HG03460 (cell line): ENCODE measurements around the gene MBLAC1.

ENCODE experiments used
- ATAC-seq: cut with Tn5 transposase; IDR thresholded peaks from one replicate; pipeline ENCODE4 v1.9.1; 2021; ENCODE audit not compliant: unreplicated experiment

MBLAC1 gene

DNA sequence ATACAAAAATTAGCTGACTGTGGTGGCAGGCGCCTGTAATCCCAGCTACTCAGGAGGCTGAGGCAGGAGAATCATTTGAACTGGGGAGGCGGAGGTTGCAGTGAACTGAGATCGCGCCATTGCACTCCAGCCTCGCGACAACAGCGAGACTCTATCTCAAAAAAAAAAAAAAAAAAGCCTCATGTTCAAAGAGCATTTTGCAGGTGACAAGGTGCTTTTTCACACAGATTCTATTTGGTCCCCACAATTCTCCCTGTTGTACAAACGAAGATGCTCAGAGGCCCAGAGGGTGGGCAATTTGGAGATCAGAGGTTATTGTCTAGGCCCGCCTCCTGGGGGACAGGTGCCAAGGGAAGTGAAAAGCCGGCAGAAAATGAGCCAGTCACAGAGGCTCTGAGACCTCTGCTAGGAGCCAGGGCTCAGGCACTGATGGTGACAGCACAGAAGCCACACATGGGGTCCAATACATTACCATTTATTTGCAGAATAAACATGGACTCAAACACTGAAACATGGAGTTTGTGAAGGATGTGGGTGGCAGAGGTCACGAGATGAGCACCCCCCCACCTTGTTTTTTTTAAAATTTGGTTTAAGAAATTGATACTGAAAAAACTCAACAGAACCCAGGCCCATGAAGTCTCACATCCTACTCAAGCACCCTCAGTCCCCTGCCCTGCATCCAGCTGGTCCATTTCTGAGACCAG, 42.5 kb downstream of the MBLAC1 start:
- no peak for ATAC-seq

- ATAC-seq = no peak
These were observed 43.5 kb downstream of the MBLAC1 start for GRCh38 chr7:100170101-100170897.

GRCh38 chr7:100171087-100171681, 44.4 kb downstream of the MBLAC1 start:
- no peak for ATAC-seq

GRCh38 chr7:100171840-100172239, 45.1 kb downstream of the MBLAC1 start:
- no peak for ATAC-seq

GRCh38 chr7:100173806-100174495, 47.2 kb downstream of the MBLAC1 start:
- no peak for ATAC-seq

DNA sequence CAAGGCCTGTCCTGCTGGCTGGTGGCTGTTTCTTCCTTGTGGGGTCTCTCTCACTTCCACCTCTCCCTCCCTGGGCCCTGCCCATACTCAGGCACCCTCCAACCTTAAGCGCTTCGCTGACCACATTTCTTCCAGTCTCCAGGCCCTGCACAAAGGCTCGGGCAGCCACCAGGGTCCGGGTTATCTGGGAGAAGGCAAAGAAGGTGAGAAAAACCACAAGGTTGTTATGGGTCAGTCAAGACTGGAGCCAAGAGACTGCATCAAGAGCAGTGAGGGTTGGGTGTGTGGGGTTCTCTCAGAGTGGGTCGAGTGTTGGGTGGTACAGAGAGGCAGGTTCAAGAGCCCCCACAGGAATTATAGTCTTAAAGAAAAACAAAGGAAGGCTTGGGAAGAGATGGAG, 47.8 kb downstream of the MBLAC1 start:
- no peak for ATAC-seq

DNA sequence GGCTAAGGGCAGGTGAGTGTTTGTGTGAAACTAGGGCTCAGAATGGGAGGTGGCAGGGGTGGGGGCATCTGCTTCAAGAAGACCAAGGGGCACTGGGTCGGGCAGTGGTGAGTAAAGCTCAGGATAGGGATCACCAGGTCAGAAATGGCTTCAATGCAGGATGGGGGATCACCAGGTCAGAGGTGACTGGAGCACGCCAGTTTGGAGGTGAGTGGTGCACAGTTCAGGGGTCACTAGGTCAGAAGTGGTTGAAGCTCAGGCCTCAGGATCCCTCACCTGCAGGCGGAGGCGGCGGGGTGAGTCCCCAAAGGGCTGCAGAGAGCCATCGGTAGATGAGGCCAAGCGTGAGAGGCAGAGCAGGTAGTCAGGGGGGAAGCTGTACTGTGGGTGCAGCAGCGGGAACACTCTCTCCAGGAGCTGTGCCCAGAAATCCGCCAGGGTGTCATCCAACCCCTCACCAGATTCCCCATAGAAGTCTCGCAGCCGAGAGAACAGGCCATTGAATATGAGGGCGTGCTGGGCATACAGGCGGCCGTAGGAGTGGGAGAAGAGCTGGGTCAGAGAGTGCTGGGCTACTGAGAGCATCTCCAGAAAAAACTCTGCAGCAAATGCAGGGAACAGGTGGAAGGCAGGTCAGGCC, 48.6 kb downstream of the MBLAC1 start:
- ATAC-seq = no peak

DNA sequence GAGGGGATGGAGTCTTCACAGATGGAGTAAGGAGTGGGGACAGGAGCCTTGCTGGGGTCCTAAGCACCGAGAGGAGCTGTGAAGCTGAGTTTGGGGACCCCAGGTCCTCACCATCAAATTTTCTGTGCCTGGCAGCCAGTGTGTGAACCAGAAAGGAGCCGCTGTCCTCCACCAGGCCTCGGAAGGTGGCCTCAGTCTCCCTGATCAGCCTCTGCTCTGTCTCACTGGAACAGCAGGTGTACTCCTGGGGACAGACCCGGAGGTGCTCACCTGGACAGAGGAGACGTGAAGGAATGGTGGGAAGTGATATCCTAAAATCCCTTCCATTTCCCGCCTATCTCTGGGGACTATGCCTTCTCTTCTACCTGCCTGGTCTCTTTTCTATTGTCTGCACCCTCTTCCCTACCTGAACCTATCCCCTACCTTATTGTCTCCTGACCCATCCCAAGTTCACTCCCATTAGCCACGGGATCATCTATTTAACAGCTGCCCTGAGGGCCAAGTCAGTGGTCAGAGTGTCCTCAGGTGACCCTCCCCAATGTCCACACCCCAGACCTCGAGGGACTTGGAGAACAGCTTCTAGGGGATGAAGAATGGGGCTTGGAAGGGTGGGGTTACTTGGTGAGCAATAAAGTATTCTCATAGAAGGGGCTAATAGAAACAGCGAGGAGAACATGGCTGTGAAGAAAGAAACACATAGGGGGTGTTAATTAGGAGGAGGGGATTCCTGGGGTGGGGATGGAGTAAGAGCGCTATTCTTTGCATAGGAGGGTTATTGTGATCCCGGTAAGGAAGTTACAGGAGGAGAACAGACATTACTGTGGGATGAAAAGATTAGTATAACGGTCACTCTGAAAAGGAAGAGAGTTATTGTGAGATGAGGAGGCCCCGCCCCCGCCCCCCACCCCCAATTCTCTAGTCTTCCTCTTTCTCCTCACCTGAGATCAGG, 49.6 kb downstream of the MBLAC1 start:
- no peak for ATAC-seq

GRCh38 chr7:100177045-100178001, 50.6 kb downstream of the MBLAC1 start, which contains the start of the genes GPC2 and STAG3:
TSS of gene GPC2 (minus strand) at chr7:100177381. CDS start at chr7:100177199, 182 bp downstream.
TSS of gene STAG3 (plus strand) at chr7:100177918. CDS start at chr7:100180557, 2,639 bp downstream.
- ATAC-seq = peak; percentile 85
